HEK293 (cell line): ENCODE measurements around the gene ZNF790.

Experiments used
- CTCF ChIA-PET: fragments of 350-600 bp; formaldehyde crosslinking; extraction: SDS; loops from one replicate; lab custom pipeline; 2021; ENCODE audit warnings: antibody characterized with exemption; lab: Yijun Ruan, JAX
- POLR2A ChIA-PET: fragments of 300-600 bp; formaldehyde crosslinking; extraction: SDS; loops from one replicate; lab custom pipeline; 2020; ENCODE audit warnings: antibody characterized with exemption, inconsistent platforms; lab: Yijun Ruan, JAX
- H3K27ac ChIP-seq: fragments of 200-500 bp; sonication (Bioruptor generic); 2 replicates; pipeline ENCODE4 v1.5.1; 2014; ENCODE audit warnings: low read depth, low read length, control low read depth, inconsistent platforms; ENCODE audit errors: extremely low read depth
- H3K36me3 ChIP-seq, 2 experiments: fragments of 200-500 bp in 1 of 2; sonication (Bioruptor generic) in 1 of 2; 1 replicate in 1 of 2; 2 replicates in 1 of 2; pipeline ENCODE4 v1.5.1; 2014 to 2017; ENCODE audit warnings: inconsistent platforms in 2 of 2, low read length in 2 of 2; ENCODE audit not compliant: control insufficient read depth in 2 of 2, insufficient read depth in 1 of 2
- H3K4me1 ChIP-seq: fragments of 200-500 bp; sonication (Bioruptor generic); 2 replicates; pipeline ENCODE4 v1.5.1; 2014; ENCODE audit warnings: mild to moderate bottlenecking, low read length, inconsistent platforms; ENCODE audit not compliant: control insufficient read depth, insufficient read depth
- H3K4me3 ChIP-seq: 2 replicates; pipeline ENCODE4 v1.5.1; 2011; ENCODE audit warnings: low read depth, mild to moderate bottlenecking, control low read depth, low read length, moderate library complexity
- H3K9me3 ChIP-seq: fragments of 200-500 bp; sonication (Bioruptor generic); 2 replicates; pipeline ENCODE4 v1.5.1; 2014; ENCODE audit warnings: low read depth, low read length, inconsistent platforms; ENCODE audit not compliant: control insufficient read depth, insufficient read depth
- BCL11A ChIP-seq: fragments of 450-650 bp; formaldehyde crosslinking; IDR thresholded peaks from 2 replicates; pipeline ENCODE4 v1.5.1; 2016; ENCODE audit warnings: low read depth, missing biosample characterization, missing genetic modification characterization
- GFI1B ChIP-seq: fragments of 450-650 bp; formaldehyde crosslinking; IDR thresholded peaks from 2 replicates; pipeline ENCODE4 v1.5.1; 2016; ENCODE audit warnings: missing biosample characterization, missing genetic modification characterization
- HOXD13 ChIP-seq: sonication (generic); formaldehyde crosslinking; IDR thresholded peaks from 2 replicates; pipeline ENCODE4 v1.8.0; 2022; ENCODE audit warnings: missing genetic modification reagents, borderline replicate concordance
- KLF8 ChIP-seq: fragments of 450-650 bp; formaldehyde crosslinking; IDR thresholded peaks from 2 replicates; pipeline ENCODE4 v1.5.1; 2016; ENCODE audit warnings: missing biosample characterization, missing genetic modification characterization
- KLF9 ChIP-seq: fragments of 450-650 bp; formaldehyde crosslinking; IDR thresholded peaks from 2 replicates; pipeline ENCODE4 v1.5.1; 2016; ENCODE audit warnings: missing biosample characterization, missing genetic modification characterization, low read depth
- MYNN ChIP-seq: fragments of 450-650 bp; formaldehyde crosslinking; IDR thresholded peaks from 2 replicates; pipeline ENCODE4 v1.5.1; 2016; ENCODE audit warnings: missing biosample characterization, missing genetic modification characterization, borderline replicate concordance
- SALL2 ChIP-seq: fragments of 450-650 bp; formaldehyde crosslinking; IDR thresholded peaks from 2 replicates; pipeline ENCODE4 v1.5.0; 2017; ENCODE audit warnings: missing biosample characterization, mild to moderate bottlenecking, missing genetic modification characterization, borderline replicate concordance
- ZNF112 ChIP-seq: fragments of 450-650 bp; formaldehyde crosslinking; IDR thresholded peaks from 2 replicates; pipeline ENCODE4 v1.5.0; 2017; ENCODE audit warnings: missing biosample characterization, missing genetic modification characterization
- ZNF184 ChIP-seq: fragments of 450-650 bp; IDR thresholded peaks from 2 replicates; pipeline ENCODE4 v1.5.1; 2018; ENCODE audit warnings: missing biosample characterization, mild to moderate bottlenecking, missing genetic modification characterization
- ZNF24 ChIP-seq: fragments of 450-650 bp; formaldehyde crosslinking; IDR thresholded peaks from 2 replicates; pipeline ENCODE4 v1.5.1; 2016; ENCODE audit warnings: missing biosample characterization, missing genetic modification characterization
- ZNF274 ChIP-seq, 2 experiments: fragments of 200-500 bp in 1 of 2; fragments of 450-650 bp in 1 of 2; sonication (Bioruptor generic) in 1 of 2; formaldehyde crosslinking in 1 of 2; IDR thresholded peaks; 2 replicates each; pipeline versions ENCODE4 v1.5.1 to v1.6.1; 2014 to 2016; ENCODE audit warnings: borderline replicate concordance in 1 of 2, inconsistent platforms in 1 of 2, low read length in 1 of 2, missing biosample characterization in 1 of 2, missing genetic modification characterization in 1 of 2
- ZNF366 ChIP-seq: fragments of 450-650 bp; formaldehyde crosslinking; conservative IDR thresholded peaks from 2 replicates; pipeline ENCODE4 v1.5.1; 2016; ENCODE audit warnings: missing biosample characterization, missing genetic modification characterization
- ZNF530 ChIP-seq: fragments of 450-650 bp; formaldehyde crosslinking; IDR thresholded peaks from 2 replicates; pipeline ENCODE4 v1.5.1; 2016; ENCODE audit warnings: low read depth, missing biosample characterization, missing genetic modification characterization
- ZNF677 ChIP-seq: fragments of 450-650 bp; IDR thresholded peaks from 2 replicates; pipeline ENCODE4 v1.5.0; 2018; ENCODE audit warnings: missing biosample characterization, mild to moderate bottlenecking, missing genetic modification characterization, moderate library complexity
- ZNF701 ChIP-seq: fragments of 450-650 bp; formaldehyde crosslinking; IDR thresholded peaks from 2 replicates; pipeline ENCODE4 v1.5.1; 2016; ENCODE audit warnings: missing biosample characterization, missing genetic modification characterization
- ZNF76 ChIP-seq: fragments of 450-650 bp; formaldehyde crosslinking; IDR thresholded peaks from 2 replicates; pipeline ENCODE4; 2016; ENCODE audit warnings: low read depth, missing biosample characterization, missing genetic modification characterization, borderline replicate concordance
- TF ChIP-seq, protein P1 (sequence below): fragments of 450-650 bp; formaldehyde crosslinking; IDR thresholded peaks from 2 replicates; pipeline ENCODE4 v1.5.1; 2016; ENCODE audit warnings: missing biosample characterization, missing genetic modification characterization
- TF ChIP-seq, protein P2 (sequence below): fragments of 450-650 bp; formaldehyde crosslinking; optimal IDR thresholded peaks from 2 replicates; pipeline ENCODE3; 2016; ENCODE audit warnings: missing biosample characterization, mild to moderate bottlenecking, missing genetic modification characterization
- TF ChIP-seq, protein P3 (sequence below): fragments of 450-650 bp; formaldehyde crosslinking; IDR thresholded peaks from 2 replicates; pipeline ENCODE4 v1.5.1; 2016; ENCODE audit warnings: missing biosample characterization, missing genetic modification characterization
- TF ChIP-seq, protein P4 (sequence below): fragments of 450-650 bp; formaldehyde crosslinking; IDR thresholded peaks from 2 replicates; pipeline ENCODE4 v1.5.1; 2016; ENCODE audit warnings: missing biosample characterization, missing genetic modification characterization

ZNF790 gene

DNA sequence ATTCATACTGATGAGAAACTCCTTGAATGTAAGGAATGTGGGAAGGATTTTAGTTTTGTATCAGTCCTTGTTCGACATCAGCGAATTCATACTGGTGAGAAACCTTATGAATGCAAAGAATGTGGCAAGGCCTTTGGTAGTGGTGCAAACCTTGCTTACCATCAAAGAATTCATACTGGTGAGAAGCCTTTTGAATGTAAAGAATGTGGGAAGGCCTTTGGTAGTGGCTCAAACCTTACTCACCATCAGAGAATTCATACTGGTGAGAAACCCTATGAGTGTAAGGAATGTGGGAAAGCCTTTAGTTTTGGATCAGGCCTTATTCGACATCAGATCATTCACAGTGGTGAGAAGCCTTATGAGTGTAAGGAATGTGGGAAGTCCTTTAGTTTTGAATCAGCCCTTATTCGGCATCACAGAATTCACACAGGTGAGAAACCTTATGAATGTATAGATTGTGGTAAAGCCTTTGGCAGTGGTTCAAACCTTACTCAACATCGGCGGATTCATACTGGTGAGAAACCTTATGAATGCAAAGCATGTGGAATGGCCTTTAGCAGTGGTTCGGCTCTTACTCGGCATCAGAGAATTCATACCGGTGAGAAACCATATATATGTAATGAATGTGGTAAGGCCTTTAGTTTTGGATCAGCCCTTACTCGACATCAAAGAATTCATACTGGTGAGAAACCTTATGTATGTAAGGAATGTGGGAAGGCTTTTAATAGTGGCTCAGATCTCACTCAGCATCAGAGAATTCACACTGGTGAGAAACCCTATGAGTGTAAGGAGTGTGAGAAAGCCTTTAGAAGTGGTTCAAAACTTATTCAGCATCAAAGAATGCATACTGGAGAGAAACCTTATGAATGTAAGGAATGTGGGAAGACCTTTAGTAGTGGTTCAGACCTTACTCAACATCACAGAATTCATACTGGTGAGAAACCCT is 39.1 kb upstream of the ZNF790 start (continued):
- TF ChIP-seq ZNF274 (IDR thresholded peaks at IDR 0.05; ENCODE audit: low read length), result peak; percentile 97
- TF ChIP-seq ZNF274 (tag by site-specific recombination; IDR thresholded peaks at IDR 0.05; ENCODE audit: borderline replicate concordance), result peak; percentile 98
- TF ChIP-seq ZNF677, result no peak
- TF ChIP-seq, protein P1, sequence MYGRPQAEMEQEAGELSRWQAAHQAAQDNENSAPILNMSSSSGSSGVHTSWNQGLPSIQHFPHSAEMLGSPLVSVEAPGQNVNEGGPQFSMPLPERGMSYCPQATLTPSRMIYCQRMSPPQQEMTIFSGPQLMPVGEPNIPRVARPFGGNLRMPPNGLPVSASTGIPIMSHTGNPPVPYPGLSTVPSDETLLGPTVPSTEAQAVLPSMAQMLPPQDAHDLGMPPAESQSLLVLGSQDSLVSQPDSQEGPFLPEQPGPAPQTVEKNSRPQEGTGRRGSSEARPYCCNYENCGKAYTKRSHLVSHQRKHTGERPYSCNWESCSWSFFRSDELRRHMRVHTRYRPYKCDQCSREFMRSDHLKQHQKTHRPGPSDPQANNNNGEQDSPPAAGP, result no peak
- TF ChIP-seq, protein P2, sequence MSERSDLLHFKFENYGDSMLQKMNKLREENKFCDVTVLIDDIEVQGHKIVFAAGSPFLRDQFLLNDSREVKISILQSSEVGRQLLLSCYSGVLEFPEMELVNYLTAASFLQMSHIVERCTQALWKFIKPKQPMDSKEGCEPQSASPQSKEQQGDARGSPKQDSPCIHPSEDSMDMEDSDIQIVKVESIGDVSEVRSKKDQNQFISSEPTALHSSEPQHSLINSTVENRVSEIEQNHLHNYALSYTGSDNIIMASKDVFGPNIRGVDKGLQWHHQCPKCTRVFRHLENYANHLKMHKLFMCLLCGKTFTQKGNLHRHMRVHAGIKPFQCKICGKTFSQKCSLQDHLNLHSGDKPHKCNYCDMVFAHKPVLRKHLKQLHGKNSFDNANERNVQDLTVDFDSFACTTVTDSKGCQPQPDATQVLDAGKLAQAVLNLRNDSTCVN (tag by site-specific recombination), result no peak
- TF ChIP-seq ZNF76 (tag by site-specific recombination), result no peak
- no peak for TF ChIP-seq SALL2 (tag by site-specific recombination)
- no peak for TF ChIP-seq ZNF530 (tag by site-specific recombination)
- no peak for TF ChIP-seq ZNF184 (tag by site-specific recombination)
- no peak for TF ChIP-seq ZNF701 (tag by site-specific recombination)
- no peak for TF ChIP-seq ZNF24
- no peak for TF ChIP-seq MYNN (tag by site-specific recombination)
- TF ChIP-seq KLF8 (tag by site-specific recombination), result no peak
- TF ChIP-seq, protein P3, sequence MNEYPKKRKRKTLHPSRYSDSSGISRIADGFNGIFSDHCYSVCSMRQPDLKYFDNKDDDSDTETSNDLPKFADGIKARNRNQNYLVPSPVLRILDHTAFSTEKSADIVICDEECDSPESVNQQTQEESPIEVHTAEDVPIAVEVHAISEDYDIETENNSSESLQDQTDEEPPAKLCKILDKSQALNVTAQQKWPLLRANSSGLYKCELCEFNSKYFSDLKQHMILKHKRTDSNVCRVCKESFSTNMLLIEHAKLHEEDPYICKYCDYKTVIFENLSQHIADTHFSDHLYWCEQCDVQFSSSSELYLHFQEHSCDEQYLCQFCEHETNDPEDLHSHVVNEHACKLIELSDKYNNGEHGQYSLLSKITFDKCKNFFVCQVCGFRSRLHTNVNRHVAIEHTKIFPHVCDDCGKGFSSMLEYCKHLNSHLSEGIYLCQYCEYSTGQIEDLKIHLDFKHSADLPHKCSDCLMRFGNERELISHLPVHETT, result no peak
- no peak for TF ChIP-seq GFI1B (tag by site-specific recombination)
- no peak for TF ChIP-seq KLF9 (tag by site-specific recombination)
- TF ChIP-seq BCL11A, result no peak
- TF ChIP-seq ZNF112 (tag by site-specific recombination), result no peak
- TF ChIP-seq, all 188 proteins: peak for 6

DNA sequence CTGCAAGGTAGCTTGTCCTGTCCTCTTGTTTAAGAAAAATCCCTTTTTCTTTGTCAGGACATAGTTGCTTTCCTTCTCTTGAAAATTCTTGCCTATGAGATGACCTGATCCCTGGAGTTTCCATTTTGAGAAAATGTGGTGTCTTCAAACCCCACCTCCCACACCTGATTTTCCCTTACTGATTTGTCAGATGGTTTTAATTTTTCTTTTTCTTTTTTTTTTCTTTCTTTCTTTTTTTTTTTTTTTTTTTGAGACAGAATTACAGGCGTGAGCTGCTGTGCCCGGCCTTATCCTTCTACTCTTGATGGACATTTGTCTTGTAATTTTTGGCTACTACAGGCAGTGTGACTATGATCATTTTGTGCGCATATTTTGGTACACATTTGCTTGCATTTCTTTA is 13.7 kb upstream of the ZNF790 start:
- TF ChIP-seq, protein P4, sequence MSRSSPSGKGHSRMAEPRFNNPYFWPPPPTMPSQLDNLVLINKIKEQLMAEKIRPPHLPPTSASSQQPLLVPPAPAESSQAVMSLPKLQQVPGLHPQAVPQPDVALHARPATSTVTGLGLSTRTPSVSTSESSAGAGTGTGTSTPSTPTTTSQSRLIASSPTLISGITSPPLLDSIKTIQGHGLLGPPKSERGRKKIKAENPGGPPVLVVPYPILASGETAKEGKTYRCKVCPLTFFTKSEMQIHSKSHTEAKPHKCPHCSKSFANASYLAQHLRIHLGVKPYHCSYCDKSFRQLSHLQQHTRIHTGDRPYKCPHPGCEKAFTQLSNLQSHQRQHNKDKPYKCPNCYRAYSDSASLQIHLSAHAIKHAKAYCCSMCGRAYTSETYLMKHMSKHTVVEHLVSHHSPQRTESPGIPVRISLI (tag by site-specific recombination), result peak; percentile 91
- TF ChIP-seq HOXD13 (CRISPR knock-in tag), result no peak
- TF ChIP-seq ZNF366 (tag by site-specific recombination), result peak; percentile 68
- no peak overlapping the region; the same call in 1 of the 2 replicates for H3K4me3 ChIP-seq
- H3K4me1 ChIP-seq, result peaks cover 6% of the 10 kb centered on the region; the same call in 1 of the 2 replicates
- no peak overlapping the region for H3K27ac ChIP-seq
- H3K9me3 ChIP-seq, result peaks cover 16% of the 10 kb centered on the region
- peaks cover 43 to 64% of the 10 kb centered on the region in 2 experiments for H3K36me3 ChIP-seq
- ChIA-PET CTCF (interaction anchor here (0.6 kb wide), 1 partner anchor 50 kb away, joined by 3 read pairs; no protein-coding TSS in a partner anchor), POLR2A (no interaction called here)
